Thoracic aorta (tissue), 2 donors: ENCODE data around the gene UAP1L1. TPM values are rescaled to one million over a fixed set of nuclear protein-coding genes. Genes with fewer than 3 reads are reported as not detected.
A peak's percentile ranks its signal among the peaks of the same experiment; 100 is the strongest.

Experiments used
- ATAC-seq: fragments of 150-250 bp; one replicate; pipeline ENCODE4 v1.8.0; 2017; ENCODE audit warnings: low read depth; ENCODE audit not compliant: insufficient number of reproducible peaks, low FRiP score
- DNase-seq: peaks from one replicate; pipeline ENCODE4 v3.0.0-alpha.2; 2020; ENCODE audit warnings: low spot score
- H3K27ac ChIP-seq, 2 donors: fragments of 200-600 bp; sonication (generic); 1 replicate in 1 of 2; 2 replicates in 1 of 2; pipeline ENCODE4 v1.5.1; 2016; ENCODE audit warnings: mild to moderate bottlenecking in 2 of 2, moderate library complexity in 2 of 2
- H3K27me3 ChIP-seq: fragments of 200-600 bp; sonication (generic); replicated peaks from 2 replicates; pipeline ENCODE4 v1.6.0; 2016; ENCODE audit warnings: mild to moderate bottlenecking; ENCODE audit not compliant: insufficient read depth
- H3K36me3 ChIP-seq: fragments of 200-600 bp; sonication (generic); one replicate; pipeline ENCODE4 v1.5.1; 2016
- H3K4me1 ChIP-seq, 2 donors: fragments of 200-600 bp; sonication (generic); 1 replicate in 1 of 2; 2 replicates in 1 of 2; pipeline versions ENCODE4 v1.5.1 to v1.6.0; 2016; ENCODE audit warnings: low read depth in 2 of 2, mild to moderate bottlenecking in 1 of 2; ENCODE audit not compliant: control insufficient read depth in 1 of 2
- H3K4me3 ChIP-seq: fragments of 200-600 bp; sonication (generic); 2 replicates; pipeline ENCODE4 v1.5.1; 2016; ENCODE audit warnings: mild to moderate bottlenecking
- H3K9me3 ChIP-seq: fragments of 200-600 bp; sonication (generic); 2 replicates; pipeline ENCODE4 v1.5.1; 2016
- CTCF ChIP-seq: fragments of 200-600 bp; sonication (generic); IDR thresholded peaks from one replicate; pipeline ENCODE4 v1.5.1; 2019; ENCODE audit warnings: antibody characterized with exemption
- total RNA-seq, 2 donors: library from RNA; depleted of rRNA; stranded (reverse); fragments of >200 nt; gene quantifications; one replicate each; pipeline versions ENCODE4 v1.1.0 to v1.2.3, GENCODE V29; 2016

The UAP1L1 gene
- total RNA-seq, 2 donors from 2014 or later = 9.6 to 11.4 TPM

DNA sequence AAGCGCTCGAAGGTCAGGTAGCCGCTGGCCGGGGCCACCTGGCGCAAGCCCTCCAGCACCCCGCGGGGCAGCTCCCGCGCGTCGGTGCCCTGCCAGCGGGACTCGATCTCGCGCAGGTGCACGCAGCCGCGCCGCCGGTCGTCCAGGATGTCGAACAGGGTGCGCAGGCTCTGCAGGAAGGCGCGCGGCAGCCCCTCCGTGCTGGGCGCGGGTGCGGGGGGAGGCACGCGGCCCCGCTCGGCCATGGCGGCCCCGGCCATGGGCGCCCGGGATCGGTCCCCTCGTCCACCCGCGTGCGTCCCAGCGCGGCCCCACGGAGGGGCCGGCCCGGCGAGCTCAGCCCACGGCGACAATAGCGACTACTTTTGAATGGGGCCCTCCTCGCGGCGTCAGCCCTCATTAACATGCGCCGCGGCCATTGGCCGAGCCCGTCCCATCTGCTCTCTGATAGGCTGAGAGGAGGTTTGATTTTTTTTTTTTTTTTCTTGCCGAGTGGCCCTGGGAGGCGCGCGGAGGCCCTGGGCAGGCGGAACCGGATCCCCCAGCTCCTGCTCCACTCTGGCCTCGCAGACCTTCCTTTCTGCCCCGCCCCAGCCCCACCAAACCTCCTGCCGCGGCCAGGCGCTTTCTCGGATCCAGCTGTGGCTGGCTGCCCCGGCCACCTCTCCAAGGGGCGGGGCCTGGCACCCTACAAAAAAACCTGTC lies 7.0 kb upstream of the UAP1L1 start, which contains the start of gene SAPCD2:
TSS of gene SAPCD2 (minus strand) at position 357 of the 705 bp plus-strand sequence. CDS start at position 260, 97 bp downstream.
- TF ChIP-seq CTCF = no peak
- no peaks in the 10 kb centered on the region for H3K9me3 ChIP-seq
- ATAC-seq = peak; percentile 66
- peaks cover 0 to 21% of the 10 kb centered on the region in 2 donors for H3K4me1 ChIP-seq
- H3K4me3 ChIP-seq = peak within 1 kb of the TSS; percentile 63
- H3K36me3 ChIP-seq = no peaks in the 10 kb centered on the region
- H3K27ac ChIP-seq = no peak within 1 kb of the TSS
- H3K27me3 ChIP-seq = no peaks in the 10 kb centered on the region
- peak; percentile 48 for DNase-seq

GRCh38 chr9:137070906-137071275 lies 6.4 kb upstream of the UAP1L1 start:
- Histone ChIP-seq H3K27me3 (no peaks in the 10 kb centered on the region), H3K4me1 (peaks cover 0 to 21% of the 10 kb centered on the region in 2 donors), H3K4me3 (peak overlapping the region; percentile 63), H3K27ac (no peak overlapping the region), H3K36me3 (no peaks in the 10 kb centered on the region), H3K9me3 (no peaks in the 10 kb centered on the region)
- ATAC-seq = peak; percentile 22
- DNase-seq = no peak
- TF ChIP-seq CTCF = peak; percentile 12

- H3K27ac ChIP-seq = no peak overlapping the region
These were observed 6.0 kb upstream of the UAP1L1 start for GRCh38 chr9:137071282-137071681.

DNA sequence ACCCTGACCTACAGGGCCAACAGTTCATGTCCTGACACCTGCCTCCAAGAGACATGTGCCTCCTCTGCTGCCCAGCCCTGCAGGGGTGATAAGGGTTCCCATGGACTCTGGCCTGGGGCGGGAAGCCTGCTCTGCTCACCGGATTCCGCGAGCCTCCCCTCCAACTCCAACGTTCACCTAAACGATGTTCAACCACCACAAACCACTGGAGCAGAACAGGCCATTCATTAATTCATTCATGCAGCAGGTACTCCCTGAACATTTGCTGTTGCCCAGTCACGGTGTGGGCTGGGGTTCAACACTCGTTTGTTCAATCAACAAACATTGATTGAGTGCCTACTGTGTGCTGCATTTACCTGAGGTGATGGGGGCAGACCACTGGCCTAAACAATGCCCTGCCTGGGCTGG lies 3.3 kb upstream of the UAP1L1 start:
- no peaks in the 10 kb centered on the region for H3K36me3 ChIP-seq
- H3K9me3 ChIP-seq = no peaks in the 10 kb centered on the region
- H3K27me3 ChIP-seq = no peaks in the 10 kb centered on the region
- DNase-seq (no peak), ATAC-seq (no peak)
- no peak overlapping the region for H3K27ac ChIP-seq
- H3K4me3 ChIP-seq = no peak overlapping the region
- no peak for TF ChIP-seq CTCF
- peaks cover 11 to 40% of the 10 kb centered on the region in 2 donors for H3K4me1 ChIP-seq

More at GRCh38 chr9:137071282-137071681, 6.0 kb upstream of the UAP1L1 start:
- H3K9me3 ChIP-seq = no peaks in the 10 kb centered on the region
- ATAC-seq (no peak), DNase-seq (no peak)
- no peak overlapping the region for H3K4me3 ChIP-seq
- H3K4me1 ChIP-seq = peaks cover 0 to 21% of the 10 kb centered on the region in 2 donors
- H3K27me3 ChIP-seq = no peaks in the 10 kb centered on the region
- no peaks in the 10 kb centered on the region for H3K36me3 ChIP-seq
- TF ChIP-seq CTCF = no peak

DNA sequence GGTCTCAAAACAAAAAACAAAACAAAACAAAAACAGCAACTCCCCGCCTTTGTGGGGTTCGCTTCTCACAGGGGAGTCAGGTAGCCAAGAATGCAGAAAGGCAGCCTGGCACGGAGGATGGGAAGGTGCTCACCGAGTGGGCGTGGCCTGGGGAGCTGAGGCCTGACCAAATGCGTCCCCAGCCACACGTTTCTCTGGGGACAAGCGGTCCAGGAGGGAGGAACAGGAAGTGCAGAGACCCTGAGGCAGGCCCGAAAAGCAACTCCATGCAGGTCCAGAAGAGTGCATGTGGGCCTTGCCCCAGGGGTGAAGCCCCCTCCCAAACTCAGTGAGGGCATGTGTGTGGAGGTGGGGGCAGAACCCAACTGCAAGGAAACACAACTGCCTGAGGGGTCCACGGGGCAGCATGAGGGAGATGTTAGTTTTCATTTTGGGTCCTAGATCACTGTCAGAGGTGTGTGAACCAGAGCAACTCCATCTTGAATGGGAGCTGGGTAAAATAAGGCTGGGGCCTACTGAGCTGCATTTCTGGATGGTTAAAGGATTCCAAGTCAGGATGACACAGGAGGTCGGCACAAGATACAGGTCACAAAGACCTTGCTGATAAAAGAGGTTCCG lies 2.6 kb upstream of the UAP1L1 start:
- no peak for TF ChIP-seq CTCF
- DNase-seq (no peak), ATAC-seq (no peak)
- H3K4me1 ChIP-seq = peaks cover 11 to 37% of the 10 kb centered on the region in 2 donors
- no peaks in the 10 kb centered on the region for H3K27me3 ChIP-seq
- H3K4me3 ChIP-seq = no peak overlapping the region
- H3K36me3 ChIP-seq = peaks cover 5% of the 10 kb centered on the region
- no peaks in the 10 kb centered on the region for H3K9me3 ChIP-seq
- H3K27ac ChIP-seq = no peak overlapping the region
